ENCODE results near the gene RBP4.
"Not testable (repeated sequence)": the region's sequence is repeated elsewhere in the genome, so short reads cannot be mapped to it uniquely, and the experiment has no call there.

The RBP4 gene

DNA sequence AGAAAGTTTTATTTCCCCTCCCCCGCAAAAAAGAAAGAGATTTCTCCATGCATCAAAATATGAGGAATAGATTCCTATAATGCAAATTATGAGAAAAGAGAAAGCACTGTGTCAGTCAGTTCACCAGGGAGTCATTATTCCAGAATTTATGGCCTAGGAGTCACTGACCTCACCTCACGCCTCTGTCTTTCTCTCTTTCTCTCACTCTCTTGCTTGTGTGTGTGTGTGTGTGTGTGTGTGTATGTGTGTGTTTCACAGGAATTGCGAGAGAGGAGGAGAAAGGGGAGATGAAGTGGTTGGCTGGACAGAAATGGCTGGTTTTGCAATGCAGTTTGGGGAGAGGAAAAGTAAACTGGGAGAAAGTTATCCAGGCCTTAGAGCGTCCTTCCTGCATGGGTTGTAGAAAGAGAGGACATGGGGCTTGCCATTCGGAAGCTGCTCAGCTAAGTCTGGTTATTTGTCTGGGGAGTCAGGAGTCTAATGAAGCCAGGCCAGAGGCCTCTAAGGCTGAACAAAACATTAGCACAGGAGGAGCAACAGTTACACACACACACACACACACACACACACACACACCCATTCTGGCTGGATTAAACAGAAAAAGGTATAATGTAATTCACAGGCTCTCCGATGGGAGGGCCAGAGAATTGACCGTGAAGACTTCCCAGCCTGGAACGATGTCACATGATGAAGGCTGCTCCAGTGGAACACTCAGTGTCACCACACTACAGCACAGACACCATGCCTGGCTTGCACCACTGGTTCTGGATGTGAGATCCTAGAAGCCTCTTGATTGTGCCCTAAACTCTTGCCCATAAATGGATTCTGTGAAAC, 47.3 kb downstream of the RBP4 start:
- no peak overlapping the region for H3K9ac ChIP-seq (ENCODE audit: insufficient read length)
- no peak for TF ChIP-seq FOXP2 (optimal IDR thresholded peaks at IDR 0.05; ENCODE audit: control extremely low read depth, extremely low read length, insufficient read depth)
- H3K36me3 ChIP-seq (ENCODE audit: insufficient read depth, low read length): no peaks in the 10 kb centered on the region
- no peak for DNase-seq (ENCODE audit: low read depth, low spot score)
- H3K27ac ChIP-seq: no peak overlapping the region
- H3K4me3 ChIP-seq: no peak overlapping the region
- H3K9me3 ChIP-seq (ENCODE audit: low read depth, low read length): no peaks in the 10 kb centered on the region

DNA sequence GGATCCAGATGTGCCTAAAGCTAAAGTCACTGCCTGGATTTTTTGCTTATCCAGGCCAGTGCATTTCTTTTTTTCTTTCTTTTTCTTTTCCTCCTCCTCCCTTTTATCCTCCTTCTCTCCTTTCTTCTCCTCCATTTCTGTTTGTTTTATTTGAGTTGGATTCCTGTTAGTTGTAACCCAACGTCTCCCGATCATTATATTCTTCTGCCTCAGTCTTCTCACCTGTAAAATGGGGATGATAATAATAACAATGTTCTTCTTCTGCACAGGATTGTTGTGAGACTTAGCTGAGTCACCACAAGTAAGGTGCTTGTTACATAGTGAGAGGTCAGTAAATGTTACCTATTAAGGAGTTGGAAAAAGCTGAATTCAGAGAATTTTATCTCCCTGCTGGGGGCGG, 48.3 kb downstream of the RBP4 start:
- Histone ChIP-seq H3K36me3 (ENCODE audit: insufficient read depth, low read length) (no peaks in the 10 kb centered on the region), H3K4me3 (no peak overlapping the region), H3K9ac (ENCODE audit: insufficient read length) (no peak overlapping the region), H3K9me3 (ENCODE audit: low read depth, low read length) (no peaks in the 10 kb centered on the region), H3K27ac (no peak overlapping the region)
- DNase-seq (ENCODE audit: low read depth, low spot score): no peak
- TF ChIP-seq POLR2AphosphoS5 (IDR thresholded peaks at IDR 0.05; ENCODE audit: borderline replicate concordance, low read depth, low read length) (no peak), FOXP2 (optimal IDR thresholded peaks at IDR 0.05; ENCODE audit: control extremely low read depth, extremely low read length, insufficient read depth) (no peak), EZH2 (IDR thresholded peaks at IDR 0.05) (no peak)

DNA sequence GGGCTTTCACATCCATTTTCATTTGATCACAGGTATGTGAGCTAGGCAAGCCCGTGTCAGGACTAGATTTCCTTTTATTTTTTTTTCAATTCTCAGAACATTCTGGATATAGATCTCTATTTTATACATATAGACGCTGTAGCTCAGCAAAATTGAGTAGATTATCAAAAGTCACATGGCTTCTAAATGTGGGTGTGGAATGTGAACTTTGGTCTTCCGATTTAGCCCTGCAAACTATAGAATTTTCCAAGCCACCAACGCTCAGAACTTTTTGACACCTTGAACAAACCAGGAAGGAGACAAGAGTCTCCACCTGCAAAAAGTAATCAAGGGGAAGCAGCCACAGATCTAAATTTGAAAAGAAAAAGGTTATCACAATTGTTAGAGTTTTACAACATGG, 50.4 kb downstream of the RBP4 start:
- no peaks in the 10 kb centered on the region for H3K9me3 ChIP-seq (ENCODE audit: low read depth, low read length)
- no peak for DNase-seq (ENCODE audit: low read depth, low spot score)

DNA sequence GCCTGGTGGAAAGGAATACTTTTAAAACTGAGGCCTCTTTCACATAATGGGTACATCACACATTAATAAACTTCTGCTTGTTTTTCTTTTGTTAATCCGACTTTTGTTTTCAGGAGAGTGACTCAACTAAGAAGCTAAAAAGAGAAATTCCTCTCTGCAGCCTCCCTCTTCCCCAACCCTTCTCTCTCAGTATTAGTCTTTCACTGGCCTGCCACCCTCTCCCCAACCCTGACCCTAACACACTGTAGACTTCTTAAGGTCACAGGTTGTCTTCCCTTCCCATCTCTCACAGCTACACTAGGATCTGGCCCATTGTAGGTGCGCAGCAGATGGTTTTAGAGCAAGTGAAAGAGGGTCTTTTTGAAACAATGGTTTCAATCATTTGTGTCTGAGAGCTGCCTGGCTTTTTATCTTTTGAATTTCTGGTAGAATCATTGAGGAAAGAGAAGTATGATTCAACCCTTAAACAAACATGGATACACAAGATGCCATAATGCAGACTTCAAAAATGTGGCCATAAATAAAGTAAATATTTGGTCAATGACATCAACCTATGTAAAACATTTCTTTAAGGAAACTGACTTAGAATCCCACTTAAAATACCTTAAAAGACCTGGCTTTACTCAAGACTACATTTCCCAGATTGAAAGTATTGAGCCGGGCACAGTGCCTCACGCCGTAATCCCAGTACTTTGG, 52.5 kb downstream of the RBP4 start:
- Histone ChIP-seq H3K4me3 (no peak overlapping the region), H3K9ac (ENCODE audit: insufficient read length) (no peak overlapping the region), H3K36me3 (ENCODE audit: insufficient read depth, low read length) (no peaks in the 10 kb centered on the region), H3K9me3 (ENCODE audit: low read depth, low read length) (no peaks in the 10 kb centered on the region), H3K27ac (no peak overlapping the region)
- no peak for DNase-seq (ENCODE audit: low read depth, low spot score)
- TF ChIP-seq POLR2AphosphoS5 (IDR thresholded peaks at IDR 0.05; ENCODE audit: borderline replicate concordance, low read depth, low read length): no peak
- no peak for TF ChIP-seq EZH2 (IDR thresholded peaks at IDR 0.05)
- TF ChIP-seq FOXP2 (optimal IDR thresholded peaks at IDR 0.05; ENCODE audit: control extremely low read depth, extremely low read length, insufficient read depth): no peak

More for the DNA sequence above, 50.4 kb downstream of the RBP4 start:
- Histone ChIP-seq H3K27ac (no peak overlapping the region), H3K36me3 (ENCODE audit: insufficient read depth, low read length) (no peaks in the 10 kb centered on the region), H3K4me3 (no peak overlapping the region), H3K9ac (ENCODE audit: insufficient read length) (no peak overlapping the region)
- TF ChIP-seq POLR2AphosphoS5 (IDR thresholded peaks at IDR 0.05; ENCODE audit: borderline replicate concordance, low read depth, low read length) (no peak), EZH2 (IDR thresholded peaks at IDR 0.05) (no peak), FOXP2 (optimal IDR thresholded peaks at IDR 0.05; ENCODE audit: control extremely low read depth, extremely low read length, insufficient read depth) (no peak)

DNA sequence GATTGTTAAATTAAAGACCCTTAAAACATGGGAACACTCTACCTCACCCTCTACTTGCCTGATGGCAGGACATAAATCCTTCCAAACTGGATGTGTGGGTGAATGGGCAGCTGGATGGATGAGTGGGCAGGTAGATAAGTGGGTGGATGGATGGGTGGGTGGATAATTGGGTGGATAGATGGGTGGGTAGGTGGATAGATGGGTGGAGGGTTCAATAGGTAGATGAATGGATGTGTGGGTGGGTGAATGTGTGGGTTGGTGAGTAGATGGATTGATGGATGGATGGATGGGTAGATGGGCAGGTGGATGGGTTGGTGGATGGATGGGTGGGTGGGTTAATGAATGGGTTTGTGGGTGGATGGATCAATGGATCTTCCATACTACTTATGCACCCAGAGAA, 53.5 kb downstream of the RBP4 start:
- Histone ChIP-seq H3K9ac (ENCODE audit: insufficient read length) (no peak overlapping the region), H3K27ac (no peak overlapping the region), H3K4me3 (no peak overlapping the region), H3K9me3 (ENCODE audit: low read depth, low read length) (no peaks in the 10 kb centered on the region), H3K36me3 (ENCODE audit: insufficient read depth, low read length) (no peaks in the 10 kb centered on the region)
- no peak for DNase-seq (ENCODE audit: low read depth, low spot score)
- no peak for TF ChIP-seq FOXP2 (optimal IDR thresholded peaks at IDR 0.05; ENCODE audit: control extremely low read depth, extremely low read length, insufficient read depth)
- no peak for TF ChIP-seq EZH2 (IDR thresholded peaks at IDR 0.05)
- no peak for TF ChIP-seq POLR2AphosphoS5 (IDR thresholded peaks at IDR 0.05; ENCODE audit: borderline replicate concordance, low read depth, low read length)

DNA sequence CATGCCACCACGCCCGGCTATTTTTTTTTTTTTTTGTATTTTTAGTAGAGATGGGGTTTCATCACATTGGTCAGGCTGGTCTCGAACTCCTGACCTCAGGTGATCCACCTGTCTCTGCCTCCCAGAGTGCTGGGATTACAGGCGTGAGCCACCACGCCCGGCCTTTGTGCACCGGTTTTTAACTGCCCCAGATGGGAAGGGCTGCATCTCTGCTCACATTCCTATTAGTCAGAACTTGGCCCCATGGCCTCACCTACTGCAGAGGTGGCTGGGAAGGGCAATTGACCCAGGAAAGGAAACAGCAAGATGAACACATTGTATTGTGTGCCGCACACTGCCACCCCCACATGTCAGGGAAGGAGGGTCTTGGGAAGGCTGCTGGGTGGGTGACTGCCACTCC, 54.0 kb downstream of the RBP4 start:
- not testable (repeated sequence) for H3K4me3 ChIP-seq; H3K36me3 ChIP-seq (ENCODE audit: insufficient read depth, low read length); H3K27ac ChIP-seq; DNase-seq (ENCODE audit: low read depth, low spot score); H3K9ac ChIP-seq (ENCODE audit: insufficient read length); H3K9me3 ChIP-seq (ENCODE audit: low read depth, low read length)

DNA sequence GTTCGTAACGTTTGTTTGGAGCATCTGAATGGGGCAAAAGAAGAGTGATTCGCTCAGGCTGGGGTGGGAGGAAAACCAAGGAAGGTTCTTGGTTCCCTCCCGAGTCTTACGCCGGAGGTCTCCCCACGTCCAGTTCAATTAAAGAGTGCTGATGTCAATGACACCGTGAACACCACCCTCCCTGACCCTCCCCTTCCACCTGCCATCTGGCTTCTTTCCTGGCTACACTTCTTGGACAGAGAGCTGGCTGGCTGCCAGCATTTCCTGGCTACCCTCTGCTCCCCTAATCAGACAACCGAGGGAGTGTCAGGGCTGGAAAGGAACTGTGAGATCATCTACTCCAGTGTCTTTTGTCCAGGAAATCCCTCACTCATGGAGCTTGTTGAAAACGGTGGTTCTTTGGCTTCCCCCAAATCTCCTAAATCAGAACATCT, 58.7 kb downstream of the RBP4 start:
- no peak overlapping the region for H3K27ac ChIP-seq
- DNase-seq (ENCODE audit: low read depth, low spot score): no peak
- no peaks in the 10 kb centered on the region for H3K36me3 ChIP-seq (ENCODE audit: insufficient read depth, low read length)
- H3K9me3 ChIP-seq (ENCODE audit: low read depth, low read length): no peaks in the 10 kb centered on the region
- TF ChIP-seq EZH2 (IDR thresholded peaks at IDR 0.05): no peak
- no peak for TF ChIP-seq POLR2AphosphoS5 (IDR thresholded peaks at IDR 0.05; ENCODE audit: borderline replicate concordance, low read depth, low read length)
- no peak for TF ChIP-seq FOXP2 (optimal IDR thresholded peaks at IDR 0.05; ENCODE audit: control extremely low read depth, extremely low read length, insufficient read depth)
- H3K4me3 ChIP-seq: no peak overlapping the region
- H3K9ac ChIP-seq (ENCODE audit: insufficient read length): no peak overlapping the region
